NT2/D1 (cell line): ENCODE measurements around the gene BAG5.

ENCODE experiments used
- DNase-seq: peaks from one replicate; pipeline ENCODE4 v3.0.0-alpha.2; 2011; ENCODE audit warnings: low read depth, low spot score
- H3K27me3 ChIP-seq: 2 replicates; pipeline ENCODE4 v1.6.0; 2011; ENCODE audit warnings: mild to moderate bottlenecking; ENCODE audit not compliant: insufficient read length, insufficient read depth
- H3K36me3 ChIP-seq: 2 replicates; pipeline ENCODE4 v1.6.1; 2011; ENCODE audit warnings: mild to moderate bottlenecking, low read length, mixed read lengths; ENCODE audit not compliant: insufficient read depth, insufficient read length
- H3K4me1 ChIP-seq: 2 replicates; pipeline ENCODE4 v1.5.1; 2011; ENCODE audit not compliant: insufficient read depth, insufficient read length
- H3K4me3 ChIP-seq: 2 replicates; pipeline ENCODE4 v1.5.1; 2011; ENCODE audit warnings: low read depth; ENCODE audit not compliant: insufficient read length
- H3K9ac ChIP-seq: 2 replicates; pipeline ENCODE4 v1.6.0; 2011; ENCODE audit warnings: low read depth; ENCODE audit not compliant: insufficient read length
- H3K9me3 ChIP-seq: 2 replicates; pipeline ENCODE4 v1.5.1; 2011; ENCODE audit warnings: mild to moderate bottlenecking, low read length; ENCODE audit not compliant: insufficient read depth
- SUZ12 ChIP-seq: IDR thresholded peaks from 2 replicates; pipeline ENCODE4 v1.6.1; 2011; ENCODE audit not compliant: insufficient read length, insufficient read depth; ENCODE audit errors: extremely low read depth
- YY1 ChIP-seq: IDR thresholded peaks from 2 replicates; pipeline ENCODE4 v1.6.1; 2011; ENCODE audit not compliant: insufficient read length, insufficient read depth
- ZNF274 ChIP-seq: IDR thresholded peaks from 2 replicates; pipeline ENCODE4 v1.6.1; 2011; ENCODE audit warnings: mild to moderate bottlenecking, low read depth, low read length

BAG5 gene

GRCh38 chr14:103509864-103510723 lies 52.4 kb downstream of the BAG5 start:
- TF ChIP-seq ZNF274 (no peak), YY1 (no peak), SUZ12 (no peak)
- peaks cover 5% of the 10 kb centered on the region for H3K4me1 ChIP-seq
- no peaks in the 10 kb centered on the region for H3K9me3 ChIP-seq
- no peak overlapping the region for H3K4me3 ChIP-seq
- H3K27me3 ChIP-seq = no peaks in the 10 kb centered on the region
- DNase-seq = no peak
- no peak overlapping the region for H3K9ac ChIP-seq
- H3K36me3 ChIP-seq = peaks cover 53% of the 10 kb centered on the region

GRCh38 chr14:103508521-103509329 lies 53.7 kb downstream of the BAG5 start:
- Histone ChIP-seq H3K36me3 (peaks cover 62% of the 10 kb centered on the region), H3K9me3 (no peaks in the 10 kb centered on the region), H3K4me3 (no peak overlapping the region), H3K4me1 (peaks cover 2% of the 10 kb centered on the region), H3K27me3 (no peaks in the 10 kb centered on the region), H3K9ac (no peak overlapping the region)
- TF ChIP-seq ZNF274 (no peak), YY1 (no peak), SUZ12 (no peak)
- DNase-seq = no peak

- peaks cover 63% of the 10 kb centered on the region for H3K36me3 ChIP-seq
Measured at GRCh38 chr14:103507751-103508150, 54.7 kb downstream of the BAG5 start.

More at GRCh38 chr14:103507751-103508150, 54.7 kb downstream of the BAG5 start:
- Histone ChIP-seq H3K4me3 (no peak overlapping the region), H3K9ac (no peak overlapping the region), H3K4me1 (no peaks in the 10 kb centered on the region), H3K27me3 (no peaks in the 10 kb centered on the region), H3K9me3 (no peaks in the 10 kb centered on the region)
- no peak for DNase-seq
- TF ChIP-seq YY1 = no peak
- TF ChIP-seq SUZ12 = no peak
- TF ChIP-seq ZNF274 = no peak
